GM21447 (cell line): ENCODE measurements around the gene KCNA2.

Source experiments
- ATAC-seq: cut with Tn5 transposase; IDR thresholded peaks from one replicate; pipeline ENCODE4 v1.9.1; 2021; ENCODE audit not compliant: unreplicated experiment

The KCNA2 gene

GRCh38 chr1:110630839-110631663, 24.9 kb upstream of the KCNA2 start:
- ATAC-seq = peak; percentile 44

- ATAC-seq = no peak
Observed at GRCh38 chr1:110628323-110629105, 22.4 kb upstream of the KCNA2 start.

- ATAC-seq = no peak
Observed at GRCh38 chr1:110627764-110628163, 21.6 kb upstream of the KCNA2 start.

- ATAC-seq = no peak
Observed at GRCh38 chr1:110626889-110627288, 20.7 kb upstream of the KCNA2 start.

GRCh38 chr1:110620686-110621085, 14.5 kb upstream of the KCNA2 start:
- ATAC-seq = no peak

GRCh38 chr1:110620250-110620615, 14.1 kb upstream of the KCNA2 start:
- ATAC-seq = no peak

- ATAC-seq = peak; percentile 77
Observed at GRCh38 chr1:110619412-110620249, 13.5 kb upstream of the KCNA2 start.

GRCh38 chr1:110618668-110619067, 12.5 kb upstream of the KCNA2 start:
- no peak for ATAC-seq

GRCh38 chr1:110617589-110617988, 11.4 kb upstream of the KCNA2 start:
- no peak for ATAC-seq

- no peak for ATAC-seq
Observed at GRCh38 chr1:110617116-110617515, 11.0 kb upstream of the KCNA2 start.

GRCh38 chr1:110616587-110616986, 10.4 kb upstream of the KCNA2 start:
- ATAC-seq = no peak

- no peak for ATAC-seq
Observed at GRCh38 chr1:110615548-110616130, 9.5 kb upstream of the KCNA2 start.

- ATAC-seq = no peak
Observed at GRCh38 chr1:110612060-110612745, 6.0 kb upstream of the KCNA2 start.

- no peak for ATAC-seq
Observed at GRCh38 chr1:110610696-110611286, 4.6 kb upstream of the KCNA2 start.

- no peak for ATAC-seq
Observed at GRCh38 chr1:110610084-110610483, 3.9 kb upstream of the KCNA2 start.

GRCh38 chr1:110608247-110608646, 2.1 kb upstream of the KCNA2 start:
- no peak for ATAC-seq

- ATAC-seq = no peak
Observed at GRCh38 chr1:110607536-110608230, 1.5 kb upstream of the KCNA2 start.

GRCh38 chr1:110606657-110607535, 738 bp upstream of the KCNA2 start:
- no peak for ATAC-seq
